Measurements from ENCODE around the gene GMEB1.
A peak's percentile ranks its signal among the peaks of the same experiment; 100 is the strongest.

Gene GMEB1

DNA sequence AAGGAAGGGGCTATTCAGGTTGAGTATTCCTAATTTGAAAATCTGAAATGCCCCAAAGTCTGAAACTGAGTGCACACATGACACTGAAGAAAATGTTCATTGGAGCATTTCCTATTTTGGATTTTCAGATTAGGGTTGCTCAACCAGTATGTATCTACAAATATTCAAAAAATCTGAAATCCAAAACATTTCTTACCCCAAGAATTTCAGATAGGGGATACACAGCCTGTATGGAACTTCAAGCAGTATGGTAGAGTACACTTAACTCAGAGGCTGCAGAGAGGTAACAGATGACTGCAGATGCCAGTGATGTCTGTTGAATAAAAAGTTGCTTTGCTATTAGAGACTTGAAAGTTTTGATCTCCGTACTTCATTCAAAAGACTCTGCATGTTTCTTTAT is 87.1 kb downstream of the GMEB1 start:
- no peak overlapping the region for H3K9ac ChIP-seq (ENCODE audit: low read depth, low read length)
- no peaks in the 10 kb centered on the region for H3K27me3 ChIP-seq (ENCODE audit: control insufficient read depth, insufficient read depth, low read length)
- H3K27ac ChIP-seq (ENCODE audit: low read depth, low read length): no peak overlapping the region
- H3K36me3 ChIP-seq (ENCODE audit: control insufficient read depth, insufficient read depth, low read length): peaks cover 76% of the 10 kb centered on the region
- peaks cover 22% of the 10 kb centered on the region for H3K4me1 ChIP-seq (ENCODE audit: control insufficient read depth, insufficient read depth, low read length)
- H3K9me3 ChIP-seq (ENCODE audit: control insufficient read depth, insufficient read depth, low read length): no peaks in the 10 kb centered on the region
- H3K4me3 ChIP-seq (ENCODE audit: low read depth, low read length): no peak overlapping the region

- Histone ChIP-seq H3K27ac (ENCODE audit: low read depth, low read length) (peak overlapping the region; percentile 55), H3K4me1 (ENCODE audit: control insufficient read depth, insufficient read depth, low read length) (peaks cover 22% of the 10 kb centered on the region), H3K9me3 (ENCODE audit: control insufficient read depth, insufficient read depth, low read length) (no peaks in the 10 kb centered on the region), H3K27me3 (ENCODE audit: control insufficient read depth, insufficient read depth, low read length) (no peaks in the 10 kb centered on the region), H3K4me3 (ENCODE audit: low read depth, low read length) (no peak overlapping the region), H3K9ac (ENCODE audit: low read depth, low read length) (no peak overlapping the region), H3K36me3 (ENCODE audit: control insufficient read depth, insufficient read depth, low read length) (peaks cover 73% of the 10 kb centered on the region)
These were observed 88.3 kb downstream of the GMEB1 start for GRCh38 chr1:28756846-28757245.

DNA sequence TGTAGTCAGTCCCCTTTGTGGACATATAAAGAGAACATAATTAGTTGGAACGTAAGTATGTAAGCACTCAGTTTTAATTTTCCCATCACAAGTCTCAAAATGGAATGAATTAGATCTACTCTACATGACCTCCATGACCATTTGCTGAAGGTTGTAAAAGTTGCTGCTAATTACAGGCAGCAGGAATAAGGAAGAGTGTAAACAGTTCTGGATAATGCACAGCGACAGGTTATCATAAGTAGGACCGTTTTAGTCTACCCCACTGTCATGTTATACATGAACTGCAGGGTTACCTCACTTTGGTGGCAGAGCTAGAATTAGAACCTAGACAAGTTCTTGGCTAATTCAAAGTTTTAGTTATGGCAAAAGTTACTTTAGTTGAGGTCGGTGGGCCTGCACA is 89.8 kb downstream of the GMEB1 start:
- H3K9ac ChIP-seq (ENCODE audit: low read depth, low read length): no peak overlapping the region
- H3K27ac ChIP-seq (ENCODE audit: low read depth, low read length): no peak overlapping the region
- H3K36me3 ChIP-seq (ENCODE audit: control insufficient read depth, insufficient read depth, low read length): peaks cover 65% of the 10 kb centered on the region
- H3K4me1 ChIP-seq (ENCODE audit: control insufficient read depth, insufficient read depth, low read length): peaks cover 22% of the 10 kb centered on the region
- no peaks in the 10 kb centered on the region for H3K27me3 ChIP-seq (ENCODE audit: control insufficient read depth, insufficient read depth, low read length)
- H3K4me3 ChIP-seq (ENCODE audit: low read depth, low read length): no peak overlapping the region
- H3K9me3 ChIP-seq (ENCODE audit: control insufficient read depth, insufficient read depth, low read length): no peaks in the 10 kb centered on the region

- peaks cover 22% of the 10 kb centered on the region for H3K4me1 ChIP-seq (ENCODE audit: control insufficient read depth, insufficient read depth, low read length)
- no peak overlapping the region for H3K4me3 ChIP-seq (ENCODE audit: low read depth, low read length)
- H3K9me3 ChIP-seq (ENCODE audit: control insufficient read depth, insufficient read depth, low read length): no peaks in the 10 kb centered on the region
- H3K27ac ChIP-seq (ENCODE audit: low read depth, low read length): no peak overlapping the region
- H3K9ac ChIP-seq (ENCODE audit: low read depth, low read length): no peak overlapping the region
- H3K27me3 ChIP-seq (ENCODE audit: control insufficient read depth, insufficient read depth, low read length): no peaks in the 10 kb centered on the region
- H3K36me3 ChIP-seq (ENCODE audit: control insufficient read depth, insufficient read depth, low read length): peaks cover 61% of the 10 kb centered on the region
These were observed 90.7 kb downstream of the GMEB1 start for GRCh38 chr1:28759257-28759656.

GRCh38 chr1:28761189-28761588 is 92.6 kb downstream of the GMEB1 start:
- Histone ChIP-seq H3K9me3 (ENCODE audit: control insufficient read depth, insufficient read depth, low read length) (no peaks in the 10 kb centered on the region), H3K9ac (ENCODE audit: low read depth, low read length) (no peak overlapping the region), H3K36me3 (ENCODE audit: control insufficient read depth, insufficient read depth, low read length) (peaks cover 62% of the 10 kb centered on the region), H3K4me3 (ENCODE audit: low read depth, low read length) (no peak overlapping the region), H3K4me1 (ENCODE audit: control insufficient read depth, insufficient read depth, low read length) (peaks cover 6% of the 10 kb centered on the region), H3K27me3 (ENCODE audit: control insufficient read depth, insufficient read depth, low read length) (no peaks in the 10 kb centered on the region), H3K27ac (ENCODE audit: low read depth, low read length) (no peak overlapping the region)

DNA sequence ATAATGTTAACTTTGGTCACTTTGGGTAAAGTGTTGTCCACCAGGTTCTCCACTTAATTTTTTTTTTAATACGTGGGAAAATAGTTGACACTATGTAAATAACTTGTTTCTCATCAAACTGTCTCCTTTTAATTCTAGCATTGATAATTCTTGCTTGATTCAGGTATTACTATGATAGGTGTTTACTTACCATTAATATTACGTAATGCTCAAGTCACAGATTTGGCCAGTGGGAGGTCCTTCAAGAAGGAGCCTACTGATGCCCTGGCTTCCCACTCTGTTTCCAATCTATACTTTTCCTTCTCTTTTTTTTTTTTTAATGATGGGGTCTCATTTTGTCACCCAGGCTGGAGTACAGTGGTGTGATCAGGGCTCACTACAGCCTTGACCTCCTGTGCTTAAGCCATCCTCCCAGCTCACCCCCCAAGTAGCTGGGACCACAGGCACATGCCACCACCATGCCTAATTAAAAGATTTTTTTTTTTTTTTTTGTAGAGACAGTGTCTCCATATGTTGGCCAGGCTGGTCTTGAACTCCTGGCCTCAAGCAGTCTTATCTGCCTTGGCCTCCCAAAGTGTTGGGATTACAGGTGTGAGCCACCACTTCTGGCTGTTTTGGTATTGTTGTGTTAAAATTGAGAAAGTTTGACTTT is 98.1 kb downstream of the GMEB1 start:
- no peak overlapping the region for H3K27ac ChIP-seq (ENCODE audit: low read depth, low read length)
- peaks cover 57% of the 10 kb centered on the region for H3K36me3 ChIP-seq (ENCODE audit: control insufficient read depth, insufficient read depth, low read length)
- no peaks in the 10 kb centered on the region for H3K27me3 ChIP-seq (ENCODE audit: control insufficient read depth, insufficient read depth, low read length)
- no peaks in the 10 kb centered on the region for H3K9me3 ChIP-seq (ENCODE audit: control insufficient read depth, insufficient read depth, low read length)
- H3K4me1 ChIP-seq (ENCODE audit: control insufficient read depth, insufficient read depth, low read length): no peaks in the 10 kb centered on the region
- H3K9ac ChIP-seq (ENCODE audit: low read depth, low read length): no peak overlapping the region
- H3K4me3 ChIP-seq (ENCODE audit: low read depth, low read length): no peak overlapping the region
